ENCODE measurements around the gene ANKRD10. TPM values are rescaled to one million over a fixed set of nuclear protein-coding genes. Genes with fewer than 3 reads are reported as not detected.
A peak's percentile ranks its signal among the peaks of the same experiment; 100 is the strongest.

Gene ANKRD10
- total RNA-seq, 1 donor from 2014 or later, result 228 TPM

GRCh38 chr13:110925023-110925612, 10.2 kb upstream of the ANKRD10 start:
- no peak overlapping the region for H3K4me3 Mint-ChIP-seq (ENCODE audit: low read depth)
- peaks cover 47% of the 10 kb centered on the region for H3K27me3 Mint-ChIP-seq
- H3K27ac Mint-ChIP-seq, result no peak overlapping the region
- H3K9me3 Mint-ChIP-seq (ENCODE audit: low read depth), result no peaks in the 10 kb centered on the region
- TF ChIP-seq CTCF (IDR thresholded peaks at IDR 0.05; ENCODE audit: unreplicated experiment), result peak; percentile 42
- no peaks in the 10 kb centered on the region for H3K36me3 Mint-ChIP-seq (ENCODE audit: insufficient read depth)
- no peaks in the 10 kb centered on the region for H3K4me1 Mint-ChIP-seq (ENCODE audit: low read depth)
- no peak for DNase-seq (ENCODE audit: low spot score, unreplicated experiment)

DNA sequence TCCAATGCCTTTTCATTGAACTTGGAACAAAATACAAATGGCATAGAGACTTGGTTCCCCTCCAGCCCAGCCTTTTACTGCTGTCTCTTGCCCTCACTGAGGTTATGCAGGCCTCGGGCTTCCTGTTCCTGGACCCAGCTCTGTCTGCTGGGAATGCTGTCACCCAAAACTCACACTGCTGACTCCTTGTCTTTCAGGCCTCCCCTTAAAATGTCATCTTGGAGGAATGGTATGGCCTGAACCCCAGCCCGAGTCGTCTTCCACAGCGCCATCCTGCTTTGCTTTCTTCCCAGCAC, 9.7 kb upstream of the ANKRD10 start:
- H3K9me3 Mint-ChIP-seq (ENCODE audit: low read depth), result no peaks in the 10 kb centered on the region
- peaks cover 47% of the 10 kb centered on the region for H3K27me3 Mint-ChIP-seq
- no peaks in the 10 kb centered on the region for H3K36me3 Mint-ChIP-seq (ENCODE audit: insufficient read depth)
- no peaks in the 10 kb centered on the region for H3K4me1 Mint-ChIP-seq (ENCODE audit: low read depth)
- H3K4me3 Mint-ChIP-seq (ENCODE audit: low read depth), result no peak overlapping the region
- DNase-seq (ENCODE audit: low spot score, unreplicated experiment), result no peak
- no peak overlapping the region for H3K27ac Mint-ChIP-seq
- no peak for TF ChIP-seq CTCF (IDR thresholded peaks at IDR 0.05; ENCODE audit: unreplicated experiment)

DNA sequence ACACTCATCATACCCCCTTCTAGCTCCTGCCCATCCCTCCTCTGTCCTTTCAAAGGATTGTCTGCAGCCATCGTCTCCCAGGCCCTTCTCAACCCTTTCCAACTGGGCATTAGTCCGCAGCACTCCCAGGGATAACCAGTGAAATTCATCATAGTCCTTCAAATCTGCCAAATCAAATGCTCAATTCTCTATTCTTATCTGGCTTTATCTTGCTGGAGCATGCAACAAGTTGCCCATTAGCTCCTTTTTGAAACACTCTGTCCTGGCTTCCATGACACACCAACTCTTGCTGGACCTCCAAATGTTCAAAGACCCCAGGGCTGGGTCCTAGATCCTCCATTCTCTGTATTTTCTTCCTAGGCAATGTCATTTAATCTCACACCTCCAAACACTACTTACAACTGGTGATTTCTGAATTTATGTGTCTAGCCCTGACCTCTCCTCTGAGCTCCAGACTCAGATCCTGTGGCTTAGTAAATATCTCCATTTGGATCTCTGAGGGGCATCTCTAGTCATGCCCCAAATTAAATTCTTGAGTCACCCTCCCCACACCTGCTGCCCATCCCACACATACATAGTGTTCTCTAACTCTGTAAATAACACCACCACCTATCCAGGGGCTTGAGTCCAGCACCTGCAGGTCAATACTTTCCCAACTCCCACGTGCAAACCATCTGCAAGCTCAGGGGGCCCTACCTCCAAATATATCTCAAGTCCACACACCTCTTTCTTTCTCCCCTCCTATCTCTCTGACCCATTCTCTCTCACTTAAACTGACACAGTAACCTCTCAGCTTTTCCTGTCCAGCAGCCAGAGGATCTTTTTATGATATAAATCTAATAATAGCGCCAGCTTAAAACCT, 9.1 kb upstream of the ANKRD10 start:
- H3K36me3 Mint-ChIP-seq (ENCODE audit: insufficient read depth), result no peaks in the 10 kb centered on the region
- H3K4me1 Mint-ChIP-seq (ENCODE audit: low read depth), result no peaks in the 10 kb centered on the region
- TF ChIP-seq CTCF (IDR thresholded peaks at IDR 0.05; ENCODE audit: unreplicated experiment), result no peak
- no peak for DNase-seq (ENCODE audit: low spot score, unreplicated experiment)
- no peak overlapping the region for H3K27ac Mint-ChIP-seq
- peaks cover 46% of the 10 kb centered on the region for H3K27me3 Mint-ChIP-seq
- H3K9me3 Mint-ChIP-seq (ENCODE audit: low read depth), result no peaks in the 10 kb centered on the region
- H3K4me3 Mint-ChIP-seq (ENCODE audit: low read depth), result no peak overlapping the region

- Mint-ChIP-seq H3K9me3 (ENCODE audit: low read depth) (no peaks in the 10 kb centered on the region), H3K4me3 (ENCODE audit: low read depth) (no peak overlapping the region), H3K27me3 (peaks cover 39% of the 10 kb centered on the region), H3K36me3 (ENCODE audit: insufficient read depth) (no peaks in the 10 kb centered on the region), H3K4me1 (ENCODE audit: low read depth) (no peaks in the 10 kb centered on the region), H3K27ac (no peak overlapping the region)
- TF ChIP-seq CTCF (IDR thresholded peaks at IDR 0.05; ENCODE audit: unreplicated experiment), result no peak
- no peak for DNase-seq (ENCODE audit: low spot score, unreplicated experiment)
Measured at GRCh38 chr13:110923086-110923485, 8.2 kb upstream of the ANKRD10 start.

DNA sequence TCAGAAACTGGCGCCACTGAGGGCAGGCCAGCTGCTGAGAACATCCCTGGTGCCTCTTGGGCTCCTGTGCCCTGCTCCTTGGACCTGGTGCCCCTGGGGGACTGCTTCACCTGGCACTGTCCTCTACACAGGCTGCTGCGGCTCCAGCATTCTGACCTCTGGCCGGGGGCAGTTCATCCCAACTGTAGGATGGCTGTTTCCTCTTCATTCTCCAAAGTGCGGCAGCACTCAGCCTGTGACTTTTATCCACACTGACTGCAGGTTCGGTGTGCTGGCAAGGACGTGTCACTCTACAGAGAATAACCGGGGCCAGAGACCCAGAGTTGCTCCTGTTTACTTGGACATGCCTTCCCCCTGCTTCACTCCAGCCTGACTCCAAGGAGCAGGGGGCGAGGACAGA, 7.6 kb upstream of the ANKRD10 start:
- H3K9me3 Mint-ChIP-seq (ENCODE audit: low read depth), result no peaks in the 10 kb centered on the region
- no peaks in the 10 kb centered on the region for H3K4me1 Mint-ChIP-seq (ENCODE audit: low read depth)
- H3K4me3 Mint-ChIP-seq (ENCODE audit: low read depth), result no peak overlapping the region
- peaks cover 39% of the 10 kb centered on the region for H3K27me3 Mint-ChIP-seq
- no peak for DNase-seq (ENCODE audit: low spot score, unreplicated experiment)
- no peak for TF ChIP-seq CTCF (IDR thresholded peaks at IDR 0.05; ENCODE audit: unreplicated experiment)
- H3K27ac Mint-ChIP-seq, result no peak overlapping the region
- no peaks in the 10 kb centered on the region for H3K36me3 Mint-ChIP-seq (ENCODE audit: insufficient read depth)
